ENCODE data around the gene NTRK2. TPM values are rescaled to one million over a fixed set of nuclear protein-coding genes. Genes with fewer than 3 reads are reported as not detected.

Gene NTRK2
- total and polyA plus RNA-seq, 2 experiments from 2014 or later: 0.03 TPM; not detected in 1

GRCh38 chr9:84823421-84824271 is 154.1 kb downstream of the NTRK2 start:
- Histone ChIP-seq H2AFZ (no peak overlapping the region), H3F3A (replicated peaks; ENCODE audit: low read depth) (no peaks in the 10 kb centered on the region), H3K36me3 (ENCODE audit: insufficient read depth) (no peaks in the 10 kb centered on the region), H3K9me2 (ENCODE audit: insufficient read depth) (no peaks in the 10 kb centered on the region), H3K4me2 (no peak overlapping the region), H4K20me1 (replicated peaks; ENCODE audit: insufficient read depth) (no peaks in the 10 kb centered on the region), H3K4me3 (no peak overlapping the region), H3K27me3 (ENCODE audit: insufficient read depth) (no peaks in the 10 kb centered on the region), H3K4me1 (ENCODE audit: insufficient read depth) (no peaks in the 10 kb centered on the region; the same call in 1 of the 2 replicates), H3K27ac (ENCODE audit: low read depth) (no peak overlapping the region), H3K79me2 (replicated peaks; ENCODE audit: insufficient read depth) (no peaks in the 10 kb centered on the region)
- no peak overlapping the region for H3K27ac Mint-ChIP-seq
- no peak for DNase-seq (ENCODE audit: low spot score)
- TF ChIP-seq ETS1 (IDR thresholded peaks at IDR 0.05) (no peak), CTCF (conservative IDR thresholded peaks at IDR 0.05; ENCODE audit: low read depth in 2 of 2) (no peak), EZH2 (IDR thresholded peaks at IDR 0.05; ENCODE audit: low read depth, unreplicated experiment) (no peak), JUNB (IDR thresholded peaks at IDR 0.05; ENCODE audit: unreplicated experiment) (no peak), REST (IDR thresholded peaks at IDR 0.05; ENCODE audit: unreplicated experiment) (no peak), CREB1 (CRISPR knock-in tag; IDR thresholded peaks at IDR 0.05; ENCODE audit: low read depth) (no peak), ZNF462 (CRISPR knock-in tag; IDR thresholded peaks at IDR 0.05) (no peak), NANOG (IDR thresholded peaks at IDR 0.05; ENCODE audit: borderline replicate concordance) (no peak), ZNF331 (CRISPR knock-in tag; IDR thresholded peaks at IDR 0.05; ENCODE audit: low read depth) (no peak), POLR2AphosphoS5 (IDR thresholded peaks at IDR 0.05; ENCODE audit: low read depth) (no peak), ZNF114 (CRISPR knock-in tag; IDR thresholded peaks at IDR 0.05) (no peak), STAT1 (IDR thresholded peaks at IDR 0.05; ENCODE audit: unreplicated experiment) (no peak)
- no peak for ATAC-seq
- H3K4me3 Mint-ChIP-seq: no peak overlapping the region
- H3K4me1 Mint-ChIP-seq: peaks cover 13% of the 10 kb centered on the region
- no peaks in the 10 kb centered on the region for H3K36me3 Mint-ChIP-seq (ENCODE audit: low read depth)
- peaks cover 4% of the 10 kb centered on the region for H3K27me3 Mint-ChIP-seq (ENCODE audit: insufficient read depth, low read depth, poor library complexity)
- H3K9me3 Mint-ChIP-seq: no peaks in the 10 kb centered on the region

Data from GM23338 (cell line).